C4-2B (cell line): ENCODE data around the gene CFAP65.

ENCODE experiments used
- H3K27ac ChIP-seq: fragments of 450-650 bp; 2 replicates; pipeline ENCODE4 v1.5.1; 2017
- CTCF ChIP-seq: fragments of 450-650 bp; conservative IDR thresholded peaks from 2 replicates; pipeline ENCODE4 v1.5.1; 2017; ENCODE audit warnings: mild to moderate bottlenecking
- ZFX ChIP-seq: fragments of 450-650 bp; IDR thresholded peaks from 2 replicates; pipeline ENCODE4 v1.6.1; 2017

CFAP65 gene

DNA sequence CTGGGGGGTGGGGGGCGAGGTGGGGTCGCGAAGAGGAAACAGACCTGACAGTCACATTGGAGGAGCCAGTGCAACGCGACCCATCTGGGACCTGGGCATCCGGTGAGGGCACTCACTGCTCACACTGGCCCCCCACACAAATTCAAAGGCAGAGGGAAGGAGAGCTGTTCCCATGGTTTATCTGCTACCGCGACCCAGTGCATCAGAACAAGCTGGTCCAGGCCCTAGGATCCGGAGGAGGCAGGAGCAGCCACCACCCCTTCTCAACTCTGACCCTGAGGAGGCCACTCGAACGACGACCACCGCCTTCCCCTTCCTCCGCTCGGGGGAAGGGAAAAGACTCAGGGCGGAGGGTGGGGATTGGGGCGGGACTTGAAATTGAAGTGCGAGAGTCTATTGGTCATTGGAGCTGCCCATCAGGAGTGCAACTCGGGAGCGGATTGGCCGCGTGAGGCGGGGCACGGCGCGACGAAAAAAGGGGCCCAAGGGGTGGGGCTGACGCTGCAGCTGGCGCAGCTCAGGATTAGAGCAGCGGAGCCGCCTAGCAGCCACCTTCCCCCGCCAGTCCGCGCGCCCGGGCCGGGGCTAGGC lies 82.1 kb downstream of the CFAP65 start, which contains the start of gene CDK5R2:
Gene CDK5R2, plus strand, starts transcription at position 526 of the 591 bp plus-strand sequence. CDS start 155 bp downstream, outside the sequence.
- no peak for TF ChIP-seq CTCF
- TF ChIP-seq ZFX, result no peak
- H3K27ac ChIP-seq, result no peak within 1 kb of the TSS

DNA sequence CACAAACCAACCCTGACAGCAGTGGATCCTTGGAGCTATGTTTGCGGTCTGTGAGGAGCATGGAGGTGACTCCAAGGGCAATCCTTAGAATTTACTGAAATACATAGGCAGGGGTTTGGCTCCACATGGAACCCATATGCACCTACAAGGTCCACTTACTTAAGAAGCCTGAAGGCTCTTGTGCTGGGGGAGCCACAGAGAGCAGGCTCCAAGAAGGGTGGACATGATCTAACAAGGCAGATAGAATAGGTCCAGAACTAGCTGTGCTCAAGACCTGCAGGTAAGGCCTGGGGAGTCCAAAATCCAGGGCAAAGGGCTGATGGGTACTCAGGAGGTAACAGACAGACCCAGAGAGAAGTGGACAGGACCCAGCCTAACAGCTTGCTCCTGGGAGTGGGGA lies 83.0 kb downstream of the CFAP65 start:
- no peak overlapping the region for H3K27ac ChIP-seq
- TF ChIP-seq CTCF (no peak), ZFX (no peak)

DNA sequence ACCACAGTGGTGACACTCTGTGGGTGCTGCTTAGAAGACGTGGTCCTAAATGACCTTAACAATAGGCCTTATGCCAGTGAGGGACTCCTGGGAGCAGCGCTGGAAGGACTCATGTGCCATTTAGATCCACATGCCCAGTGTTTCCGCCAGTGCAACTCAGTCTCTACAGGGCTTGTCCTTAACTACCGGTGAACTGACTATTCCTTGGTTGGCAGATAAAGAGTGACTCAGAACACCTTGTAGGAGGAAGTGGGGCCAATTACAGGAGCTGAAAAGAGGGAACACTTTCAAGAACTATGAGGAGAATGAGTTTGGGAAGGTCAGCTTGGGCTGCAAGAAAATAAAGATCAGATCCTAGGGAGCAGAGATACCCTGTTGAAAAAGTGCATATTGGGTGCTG lies 83.6 kb downstream of the CFAP65 start:
- H3K27ac ChIP-seq, result no peak overlapping the region
- TF ChIP-seq CTCF (no peak), ZFX (no peak)

GRCh38 chr2:218956039-218956438 lies 85.3 kb downstream of the CFAP65 start:
- TF ChIP-seq ZFX (no peak), CTCF (no peak)
- no peak overlapping the region for H3K27ac ChIP-seq

DNA sequence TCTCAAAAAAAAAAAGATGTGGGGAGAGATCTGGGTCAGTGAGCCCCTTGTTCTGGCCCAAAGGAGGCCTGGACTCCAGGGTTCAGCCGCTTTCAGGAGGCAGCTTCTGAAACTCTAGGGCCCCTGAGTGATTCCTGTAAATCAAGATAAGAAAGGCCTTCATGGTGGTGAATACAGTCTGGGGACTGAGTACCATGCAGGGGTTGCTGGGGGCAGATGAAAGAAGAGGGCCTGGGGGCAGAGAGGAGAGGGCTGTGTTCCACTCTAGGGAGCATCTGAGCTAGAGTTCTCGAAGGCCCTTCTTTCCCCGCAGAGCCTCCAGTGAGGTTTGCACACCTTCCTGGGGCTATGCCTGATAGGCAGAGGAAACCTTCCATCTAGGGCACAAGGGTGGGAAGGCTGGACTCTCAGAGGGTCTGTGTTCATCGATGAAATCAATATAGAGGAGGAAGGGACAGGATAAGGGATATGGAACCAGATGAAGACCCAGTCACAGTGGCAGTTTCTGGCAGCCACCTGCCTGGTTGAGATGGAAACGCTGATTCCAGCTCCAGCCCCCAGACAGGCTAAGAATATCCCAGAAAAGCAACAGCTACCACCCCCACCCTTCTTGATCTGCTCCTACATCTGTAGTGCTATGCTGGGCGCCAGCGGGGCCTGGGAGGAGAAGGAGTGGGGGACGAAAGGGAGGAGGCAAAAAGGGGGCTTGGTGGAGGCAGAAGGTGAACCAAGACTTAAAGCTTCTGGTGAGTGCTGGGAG lies 86.6 kb downstream of the CFAP65 start:
- no peak for TF ChIP-seq CTCF

GRCh38 chr2:218953366-218953954 lies 87.9 kb downstream of the CFAP65 start:
- no peak overlapping the region for H3K27ac ChIP-seq

More for the DNA sequence above, 86.6 kb downstream of the CFAP65 start:
- no peak overlapping the region for H3K27ac ChIP-seq

More at GRCh38 chr2:218953366-218953954, 87.9 kb downstream of the CFAP65 start:
- no peak for TF ChIP-seq ZFX
- peak; percentile 27 for TF ChIP-seq CTCF
